ENCODE measurements around the gene TMEM30A. TPM values are rescaled to one million over a fixed set of nuclear protein-coding genes. Genes with fewer than 3 reads are reported as not detected.

The TMEM30A gene
- total RNA-seq, 4 donors from 2014 or later = 62.4 to 101 (median 76.9) TPM

- no peak for TF ChIP-seq CTCF (IDR thresholded peaks at IDR 0.05)
- no peak for TF ChIP-seq EP300 (IDR thresholded peaks at IDR 0.05)
- TF ChIP-seq POLR2A (IDR thresholded peaks at IDR 0.05) = no peak
- H3K9me3 ChIP-seq = peaks cover 0 to 2% (median 0%) of the 10 kb centered on the region in 4 donors
- H3K4me1 ChIP-seq = peaks cover 0 to 22% (median 0%) of the 10 kb centered on the region in 4 donors
- H3K27me3 ChIP-seq = no peaks in the 10 kb centered on the region
- H3K27ac ChIP-seq = no peak overlapping the region
- H3K4me3 ChIP-seq = no peak overlapping the region
- H3K36me3 ChIP-seq = no peaks in the 10 kb centered on the region
- 89% methylated on average over 2 of the region's 2 CpGs for WGBS, 2 donors
- no peak for DNase-seq (ENCODE audit: low spot score in 2 of 2)
Measured at GRCh38 chr6:75301088-75301487, 16.5 kb upstream of the TMEM30A start.

- WGBS, 2 donors = 0 to 20% methylated on average over 1 of the region's 1 CpG
- Histone ChIP-seq H3K4me3 (no peak overlapping the region), H3K4me1 (peaks cover 0 to 22% (median 0%) of the 10 kb centered on the region in 4 donors), H3K9me3 (peaks cover 0 to 2% (median 0%) of the 10 kb centered on the region in 4 donors), H3K27me3 (no peaks in the 10 kb centered on the region), H3K36me3 (no peaks in the 10 kb centered on the region), H3K27ac (no peak overlapping the region)
- TF ChIP-seq EP300 (IDR thresholded peaks at IDR 0.05) (no peak), CTCF (IDR thresholded peaks at IDR 0.05) (no peak), POLR2A (IDR thresholded peaks at IDR 0.05) (no peak)
- no peak for DNase-seq (ENCODE audit: low spot score in 2 of 2)
Measured at GRCh38 chr6:75300531-75300855, 15.9 kb upstream of the TMEM30A start.

GRCh38 chr6:75299801-75300530, 15.4 kb upstream of the TMEM30A start:
- 64 to 74% methylated on average over 2 of the region's 2 CpGs for WGBS, 2 donors
- no peaks in the 10 kb centered on the region for H3K27me3 ChIP-seq
- no peak overlapping the region for H3K27ac ChIP-seq
- peaks cover 0 to 22% (median 0%) of the 10 kb centered on the region in 4 donors for H3K4me1 ChIP-seq
- H3K36me3 ChIP-seq = no peaks in the 10 kb centered on the region
- no peak for DNase-seq (ENCODE audit: low spot score in 2 of 2)
- peaks cover 0 to 2% (median 0%) of the 10 kb centered on the region in 4 donors for H3K9me3 ChIP-seq
- H3K4me3 ChIP-seq = no peak overlapping the region
- TF ChIP-seq EP300 (IDR thresholded peaks at IDR 0.05) = no peak
- TF ChIP-seq POLR2A (IDR thresholded peaks at IDR 0.05) = no peak
- TF ChIP-seq CTCF (IDR thresholded peaks at IDR 0.05) = no peak

GRCh38 chr6:75296811-75297779, 12.5 kb upstream of the TMEM30A start:
- Histone ChIP-seq H3K4me1 (peaks cover 0 to 34% (median 0%) of the 10 kb centered on the region in 4 donors), H3K36me3 (no peaks in the 10 kb centered on the region), H3K27me3 (no peaks in the 10 kb centered on the region), H3K9me3 (no peaks in the 10 kb centered on the region), H3K4me3 (no peak overlapping the region), H3K27ac (no peak overlapping the region)
- 11% methylated on average over 3 of the region's 3 CpGs for WGBS, 2 donors
- TF ChIP-seq EP300 (IDR thresholded peaks at IDR 0.05) = no peak
- peak; percentile 46 to 71 (median 66) for TF ChIP-seq CTCF (IDR thresholded peaks at IDR 0.05)
- DNase-seq (ENCODE audit: low spot score in 2 of 2) = no peak

GRCh38 chr6:75292555-75292954, 8.0 kb upstream of the TMEM30A start:
- no peaks in the 10 kb centered on the region for H3K9me3 ChIP-seq
- TF ChIP-seq CTCF (IDR thresholded peaks at IDR 0.05) (no peak), POLR2A (IDR thresholded peaks at IDR 0.05) (no peak), EP300 (IDR thresholded peaks at IDR 0.05) (no peak)
- no peaks in the 10 kb centered on the region for H3K27me3 ChIP-seq
- peak overlapping the region in 2 of 4 donors; percentile 11 to 88 for H3K27ac ChIP-seq
- no peaks in the 10 kb centered on the region for H3K36me3 ChIP-seq
- H3K4me3 ChIP-seq = no peak overlapping the region
- no peak for DNase-seq (ENCODE audit: low spot score in 2 of 2)
- WGBS, 2 donors = 87 to 88% methylated on average over 2 of the region's 2 CpGs
- peaks cover 0 to 44% (median 6%) of the 10 kb centered on the region in 4 donors for H3K4me1 ChIP-seq

All from tibial nerve (tissue), 4 donors.